AG08396 (cell line): ENCODE measurements around the gene PDXP.

Experiments used
- DNase-seq: peaks from one replicate; pipeline ENCODE4 v3.0.0; 2012; ENCODE audit warnings: low spot score, mixed read lengths

Gene PDXP

DNA sequence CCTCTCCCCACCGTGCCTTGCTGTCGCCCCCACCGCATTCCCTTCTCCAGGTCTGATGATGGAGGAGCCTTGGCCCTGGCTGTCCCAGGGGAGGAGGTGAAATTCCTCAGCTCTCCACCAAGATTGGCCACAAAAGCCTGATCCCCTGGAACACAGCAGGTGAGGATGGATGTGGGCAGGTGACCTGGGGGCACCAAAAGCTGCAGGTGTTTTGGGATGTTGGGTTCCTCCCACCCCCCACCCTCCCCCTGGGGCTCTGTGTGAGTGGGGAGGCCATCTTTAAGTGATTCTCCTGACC, 39.0 kb downstream of the PDXP start:
- DNase-seq = no peak

DNA sequence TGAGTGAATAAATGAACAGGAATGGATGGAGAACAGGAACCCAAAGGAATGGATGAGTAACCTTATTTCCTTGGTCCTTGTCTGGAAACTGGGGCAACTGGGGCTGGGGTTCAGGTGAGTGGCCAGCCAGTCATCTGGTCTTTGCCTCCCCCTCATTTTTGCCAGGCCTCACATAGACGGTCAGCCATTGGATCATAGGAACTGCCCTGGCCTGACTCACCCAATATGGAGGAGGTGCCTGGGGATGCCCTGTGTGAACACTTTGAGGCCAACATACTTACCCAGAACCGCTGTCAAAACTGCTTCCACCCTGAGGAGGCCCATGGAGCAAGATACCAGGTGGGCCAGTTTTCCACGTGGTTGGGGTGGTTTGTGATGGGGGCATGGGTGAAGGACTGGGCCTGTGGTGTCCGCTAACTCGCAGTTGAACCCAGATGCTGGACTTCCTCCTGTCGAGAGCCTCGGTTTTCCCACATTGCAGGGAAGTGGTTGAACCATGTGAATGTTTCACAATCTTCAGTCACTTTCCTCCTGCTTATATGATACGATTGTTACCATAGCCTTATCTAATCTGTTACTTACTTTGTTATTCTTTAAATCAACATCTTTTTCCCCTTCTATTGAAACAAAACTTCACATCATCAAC, 42.7 kb downstream of the PDXP start:
- no peak for DNase-seq

DNA sequence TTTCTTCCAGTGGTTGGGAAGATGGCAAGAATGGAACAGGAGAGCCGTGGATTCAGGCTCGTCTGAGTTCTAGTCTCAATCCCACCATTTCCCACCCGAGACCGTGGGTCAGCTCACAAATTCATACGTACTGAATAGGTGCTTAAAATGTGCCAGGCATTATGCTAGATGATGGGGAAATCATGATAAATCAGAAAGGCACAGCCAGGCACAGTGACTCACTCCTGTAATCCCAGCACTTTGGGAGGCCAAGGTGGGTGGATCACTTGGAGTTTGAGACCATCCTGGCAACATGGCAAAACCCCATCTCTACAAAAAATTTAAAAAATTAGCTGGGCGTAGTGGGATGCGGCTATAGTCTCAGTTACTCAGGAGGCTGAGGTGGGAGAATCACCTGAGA, 45.4 kb downstream of the PDXP start:
- DNase-seq = no peak

DNA sequence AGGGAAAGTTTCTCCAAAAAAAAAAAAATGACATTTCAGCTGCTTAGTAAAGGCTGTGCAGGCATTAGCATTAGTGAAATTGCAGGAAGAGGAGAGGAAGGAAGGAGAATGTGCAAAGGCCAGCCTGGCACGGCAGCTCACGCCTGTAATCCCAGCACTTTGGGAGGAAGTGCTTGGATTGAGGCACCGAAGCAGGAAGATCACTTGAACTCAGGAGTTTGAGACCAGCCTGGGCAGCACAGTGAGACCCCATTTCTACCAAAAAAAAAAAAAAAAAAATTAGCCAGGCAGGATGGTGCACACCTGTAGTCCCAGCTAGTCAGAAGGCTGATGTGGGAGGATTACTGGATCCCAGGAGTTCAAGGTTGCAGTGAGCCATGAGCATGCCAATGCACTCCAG, 46.1 kb downstream of the PDXP start:
- DNase-seq = no peak

DNA sequence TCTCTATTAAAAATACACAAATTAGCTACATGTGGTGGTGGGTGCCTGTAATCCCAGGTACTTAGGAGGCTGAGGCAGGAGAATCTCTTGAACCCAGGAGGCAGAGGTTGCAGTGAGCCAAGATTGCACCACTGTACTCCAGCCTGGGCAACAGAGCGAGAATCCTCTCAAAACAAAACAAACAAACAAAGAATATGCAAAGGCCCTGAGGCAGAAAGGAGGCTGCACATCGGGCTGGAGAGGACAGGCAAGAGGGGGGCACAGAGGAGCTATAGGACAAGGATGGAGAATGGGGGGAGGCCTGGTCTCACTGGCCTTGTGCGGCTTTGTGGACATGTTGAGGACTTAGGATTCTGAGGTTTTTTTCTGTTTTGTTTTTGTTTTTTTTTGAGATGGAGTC, 46.7 kb downstream of the PDXP start:
- no peak for DNase-seq

DNA sequence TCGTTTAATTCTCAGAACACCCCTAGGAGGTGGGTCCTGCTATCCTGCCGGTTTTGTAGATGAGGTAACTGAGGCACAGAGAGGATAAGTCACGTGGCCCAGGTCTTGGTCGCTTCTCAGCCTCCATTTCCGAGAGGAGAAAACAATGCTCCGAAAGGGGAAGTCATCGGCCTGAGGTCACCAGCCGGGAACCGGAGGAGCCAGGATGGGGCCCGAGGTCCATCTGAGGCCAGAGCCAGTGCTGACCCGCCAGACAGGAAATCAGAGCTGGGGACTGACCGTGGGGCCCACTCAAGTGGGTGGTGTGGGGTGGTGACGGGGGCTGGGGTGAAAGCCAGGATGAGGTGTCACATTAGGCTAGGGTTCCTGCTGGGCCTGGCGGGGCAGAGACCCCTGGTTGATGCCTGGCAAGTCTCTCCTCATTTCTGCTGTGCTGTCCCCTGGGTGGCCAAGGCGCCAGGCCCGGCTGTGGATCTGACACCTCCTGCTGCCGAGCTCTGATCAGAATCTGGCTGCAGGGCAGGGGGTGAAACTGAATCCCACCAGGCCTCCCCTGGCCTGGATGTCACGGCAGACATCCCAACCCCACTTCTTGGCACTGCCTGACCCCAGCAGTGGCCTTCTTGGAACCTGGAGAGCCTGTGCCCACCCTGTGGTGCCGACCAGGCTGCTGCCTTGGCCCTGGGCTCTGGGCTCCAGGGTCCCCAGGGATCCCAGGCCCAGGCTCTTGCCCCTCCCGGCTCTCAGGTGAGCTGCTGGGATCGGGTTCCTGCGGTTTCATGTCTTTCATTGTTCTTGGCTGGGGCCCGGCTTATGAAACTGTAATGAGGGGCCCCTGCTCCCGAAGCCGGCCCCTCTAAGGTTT, 50.3 kb downstream of the PDXP start:
- DNase-seq = no peak

DNA sequence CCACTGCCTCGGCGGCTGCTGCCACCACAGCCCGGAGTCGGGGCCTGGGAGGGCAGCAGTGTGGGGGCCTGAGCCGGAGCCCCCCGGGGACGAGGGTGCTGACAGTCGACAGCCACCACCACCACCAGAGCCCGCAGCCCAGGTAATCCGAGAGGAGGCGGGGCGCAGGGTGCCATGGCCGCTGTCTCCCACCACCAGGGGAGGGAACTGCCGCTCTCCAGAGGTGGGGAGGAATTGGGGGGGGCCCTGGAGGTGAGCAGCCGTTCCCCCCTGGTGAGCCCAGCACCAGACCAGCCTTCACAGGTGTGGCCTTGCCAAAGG, 50.9 kb downstream of the PDXP start:
- DNase-seq = no peak

DNA sequence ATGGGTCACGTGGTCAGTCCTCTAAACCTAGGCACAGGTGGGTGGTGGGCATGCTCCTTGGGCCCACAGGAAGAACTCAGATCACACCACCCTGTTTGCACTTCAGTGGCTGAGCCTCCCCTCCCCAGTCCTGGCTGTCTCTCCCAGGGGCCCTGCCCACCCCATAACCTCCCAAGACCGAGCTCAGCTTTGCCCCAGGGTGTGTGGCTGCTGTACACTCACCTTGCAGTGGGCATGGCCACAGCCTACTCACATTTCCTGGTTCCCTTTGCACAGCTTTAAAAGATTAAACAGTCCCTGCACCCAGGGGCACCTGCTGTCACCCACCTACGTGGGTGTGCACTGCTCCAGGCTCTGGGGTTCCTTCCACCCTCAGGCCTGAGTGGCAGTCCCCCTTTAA, 52.2 kb downstream of the PDXP start:
- DNase-seq = no peak

DNA sequence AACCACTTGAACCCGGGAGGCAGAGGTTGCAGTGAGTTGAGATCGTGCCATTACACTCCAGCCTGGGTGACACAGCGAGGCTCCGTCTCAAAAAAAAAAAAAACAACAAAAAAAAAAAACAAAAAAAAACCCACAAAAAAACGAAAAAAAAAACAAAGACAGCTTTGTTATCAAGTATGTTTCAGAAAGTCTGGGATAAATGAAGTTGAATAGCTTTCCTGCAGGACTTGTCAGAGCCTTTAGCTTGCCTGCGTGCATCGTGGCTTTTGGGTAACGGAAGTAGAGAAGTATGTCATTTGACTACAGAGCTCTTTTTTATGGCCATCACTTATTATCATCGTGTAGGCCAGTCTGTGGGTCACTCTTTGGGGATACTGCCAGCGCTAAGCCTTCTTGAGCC, 53.0 kb downstream of the PDXP start:
- no peak for DNase-seq

DNA sequence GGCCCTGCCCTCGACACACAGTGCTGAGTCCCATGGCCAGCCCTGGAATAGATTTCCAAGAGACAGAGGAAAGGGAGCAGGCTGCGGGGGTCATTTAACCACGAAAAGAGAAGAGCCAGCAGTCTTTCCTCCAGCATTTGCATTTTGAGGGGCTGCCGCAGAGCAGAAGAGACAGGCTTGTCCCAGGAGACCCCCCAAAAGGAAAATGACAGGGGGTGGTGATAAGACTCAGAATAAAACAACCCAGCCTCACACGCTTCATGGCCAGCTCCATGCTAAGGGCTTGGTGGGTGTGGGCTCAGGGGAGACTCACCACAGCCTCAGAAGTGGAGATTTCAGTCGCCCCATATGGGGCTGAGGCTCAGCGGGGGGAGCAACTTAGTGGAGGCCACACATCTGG, 55.2 kb downstream of the PDXP start:
- no peak for DNase-seq

DNA sequence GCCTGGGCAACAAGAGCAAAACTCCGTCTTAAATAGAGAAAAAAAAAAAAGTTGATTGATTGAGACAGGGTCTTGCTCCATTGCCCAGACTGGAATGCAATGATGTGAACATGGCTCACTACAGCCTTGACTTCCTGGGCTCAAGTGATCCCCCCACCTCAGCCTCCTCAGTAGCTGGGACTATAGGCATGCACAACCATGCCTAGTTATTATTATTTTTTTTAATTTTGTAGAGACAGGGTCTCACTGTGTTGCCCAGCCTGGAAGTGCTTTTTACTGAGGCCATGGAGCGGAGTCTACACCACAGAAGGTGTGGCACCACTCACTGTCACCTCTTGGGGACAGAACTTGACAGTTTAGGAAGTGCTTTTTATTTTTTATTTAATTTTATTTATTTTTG, 56.1 kb downstream of the PDXP start:
- no peak for DNase-seq

DNA sequence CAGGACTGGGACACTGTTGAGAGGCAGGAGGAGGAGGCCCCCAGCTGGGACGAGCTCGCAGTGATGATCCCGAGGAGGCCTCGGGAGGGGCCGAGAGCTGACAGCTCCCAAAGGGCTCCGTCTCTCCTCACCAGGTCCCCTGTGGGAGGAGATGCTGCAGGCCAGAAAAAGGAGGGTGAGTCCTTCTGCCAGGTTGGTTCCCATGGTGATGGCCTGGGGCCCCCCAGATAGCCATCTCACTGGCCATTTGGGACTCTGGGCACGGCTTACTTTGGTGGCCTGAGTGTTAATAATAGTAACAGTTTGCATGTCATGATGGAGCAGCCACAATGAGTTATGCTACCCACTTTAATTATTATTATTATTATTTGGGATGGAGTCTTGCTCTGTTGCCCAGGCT, 57.2 kb downstream of the PDXP start:
- DNase-seq = no peak
